Right lung (tissue), 5 donors: Measurements from ENCODE around the gene ADAMTS4. TPM values are rescaled to one million over a fixed set of nuclear protein-coding genes. Genes with fewer than 3 reads are reported as not detected.
A peak's percentile ranks its signal among the peaks of the same experiment; 100 is the strongest.

Experiments used
- DNase-seq, 2 donors: peaks; one replicate each; pipeline ENCODE4 v3.0.0-alpha.2; 2013
- polyA plus RNA-seq, 5 donors: library from polyadenylated mRNA; unstranded; fragments of 120-200 nt; gene quantifications; one replicate each; pipeline versions ENCODE4 v1.2.1 to v1.2.3, GENCODE V29; 2013; ENCODE audit warnings: inconsistent platforms in 1 of 5, low replicate concordance in 1 of 5; ENCODE audit not compliant: insufficient read length in 5 of 5, insufficient read depth in 1 of 5

Gene ADAMTS4
- polyA plus RNA-seq, 5 donors: 1.8 to 2.8 (median 2.2) TPM

DNA sequence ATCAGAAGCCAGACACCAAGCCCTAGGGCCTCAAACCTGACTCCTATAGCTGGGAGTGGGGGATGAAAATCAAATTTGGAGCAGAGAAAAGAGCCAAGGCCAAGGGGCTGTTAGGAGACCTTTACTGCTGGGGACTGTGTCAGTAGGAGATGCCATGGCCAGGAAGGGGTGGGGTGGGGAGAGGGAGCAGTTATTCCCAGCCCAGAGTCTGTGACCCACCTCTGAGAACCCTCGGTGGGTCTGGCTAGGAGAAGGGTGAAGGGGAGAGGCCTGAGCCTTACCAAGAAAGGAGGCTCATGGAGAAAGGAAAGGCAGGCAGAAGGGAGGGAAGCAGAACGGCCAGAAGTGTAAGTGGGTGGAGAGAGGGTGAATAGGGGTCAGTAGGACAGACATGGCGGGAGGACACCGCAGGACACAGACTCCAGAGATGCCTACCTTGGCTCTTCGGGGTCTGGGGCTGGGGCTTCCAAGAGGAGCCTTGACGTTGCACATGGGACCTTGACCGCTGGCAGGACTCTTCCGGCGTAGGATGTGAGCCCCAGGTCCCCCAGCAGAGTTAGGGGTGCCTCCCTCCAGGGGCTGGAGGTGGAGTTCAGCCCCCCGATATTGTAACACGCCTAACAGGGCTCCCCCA, 1.2 kb downstream of the ADAMTS4 start:
- no peak for DNase-seq

DNA sequence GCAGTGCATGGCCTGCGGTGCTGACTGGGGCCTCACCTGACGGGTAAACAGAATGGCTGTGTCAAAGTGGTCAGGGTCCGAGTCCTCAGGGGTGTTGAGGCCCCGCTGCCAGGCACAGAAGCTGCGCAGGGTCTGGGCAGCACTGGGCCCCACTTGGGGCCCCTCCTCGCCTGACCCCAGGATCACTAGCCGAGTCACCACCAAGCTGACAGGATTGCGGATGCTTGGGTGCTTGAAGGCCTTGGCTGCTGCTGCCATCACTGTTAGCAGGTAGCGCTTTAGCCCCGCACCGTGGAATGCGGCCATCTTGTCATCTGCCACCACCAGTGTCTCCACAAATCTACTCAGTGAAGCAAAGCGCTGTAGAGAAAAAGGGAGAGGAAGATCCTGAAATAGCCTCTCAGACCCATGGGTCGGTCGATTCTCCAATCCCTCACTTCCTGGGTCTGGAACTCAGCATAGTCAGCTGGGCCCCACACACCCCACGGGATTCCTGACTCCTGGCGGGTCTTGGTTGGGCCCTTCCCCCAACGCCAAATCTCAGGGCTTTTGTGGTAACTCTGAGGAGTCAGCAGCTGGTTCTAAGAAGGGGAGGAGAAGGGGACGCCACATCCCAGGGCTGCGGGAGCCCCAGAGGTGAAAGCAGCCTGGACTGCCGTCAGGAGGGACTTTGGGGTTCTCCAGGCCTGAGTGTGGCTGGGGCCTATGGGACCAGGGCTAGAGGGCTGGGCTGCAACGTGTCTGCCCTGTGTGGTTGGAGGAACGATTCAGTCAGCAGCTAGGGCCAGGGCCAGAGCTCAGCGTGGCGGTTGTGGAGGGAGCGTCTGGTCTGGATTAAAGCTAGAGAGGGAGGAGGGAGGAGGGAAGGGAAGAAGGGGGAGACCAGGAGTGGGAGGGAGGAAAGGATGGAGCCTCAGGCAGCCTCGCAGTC, 2.1 kb downstream of the ADAMTS4 start:
- no peak for DNase-seq

DNA sequence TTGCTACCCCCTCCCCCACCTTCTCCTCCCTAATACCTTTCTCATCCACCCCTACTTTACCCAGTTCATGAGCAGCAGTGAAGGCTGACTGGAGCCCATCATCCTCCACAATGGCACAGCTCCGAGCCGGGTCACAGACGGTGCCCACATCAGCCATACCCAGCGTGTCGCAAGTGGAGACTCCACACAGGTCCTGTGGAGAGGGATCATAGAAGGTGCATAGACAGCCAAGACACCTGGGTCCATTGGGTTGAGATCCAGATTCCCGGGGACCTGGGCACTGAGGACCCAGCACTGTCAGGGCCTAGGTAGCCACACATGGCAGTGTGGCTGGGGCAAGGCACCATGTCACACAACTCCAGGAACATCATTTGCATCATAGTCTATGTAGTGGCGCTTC, 2.7 kb downstream of the ADAMTS4 start:
- DNase-seq: no peak

DNA sequence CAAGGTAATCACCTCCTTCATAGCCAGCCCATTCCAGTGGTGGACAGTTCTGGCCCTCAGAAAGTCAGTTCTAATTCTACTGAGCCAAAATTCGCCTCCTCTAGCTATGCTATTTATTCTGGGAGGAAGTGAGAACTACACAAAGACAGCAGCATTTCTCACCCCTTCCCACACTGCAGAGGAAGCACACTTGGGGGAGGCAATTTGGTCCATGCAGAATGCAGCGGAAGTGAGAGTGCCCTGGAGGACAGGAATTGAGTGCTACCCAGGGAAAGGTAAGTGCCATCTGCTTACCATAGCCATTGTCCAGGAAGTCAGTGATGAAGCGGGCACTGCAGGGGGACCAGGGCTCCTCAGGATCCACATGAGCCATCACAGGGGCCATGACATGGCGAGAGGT, 3.7 kb downstream of the ADAMTS4 start:
- DNase-seq: no peak

- no peak for DNase-seq
Observed at GRCh38 chr1:161193561-161194235, 5.2 kb downstream of the ADAMTS4 start.

DNA sequence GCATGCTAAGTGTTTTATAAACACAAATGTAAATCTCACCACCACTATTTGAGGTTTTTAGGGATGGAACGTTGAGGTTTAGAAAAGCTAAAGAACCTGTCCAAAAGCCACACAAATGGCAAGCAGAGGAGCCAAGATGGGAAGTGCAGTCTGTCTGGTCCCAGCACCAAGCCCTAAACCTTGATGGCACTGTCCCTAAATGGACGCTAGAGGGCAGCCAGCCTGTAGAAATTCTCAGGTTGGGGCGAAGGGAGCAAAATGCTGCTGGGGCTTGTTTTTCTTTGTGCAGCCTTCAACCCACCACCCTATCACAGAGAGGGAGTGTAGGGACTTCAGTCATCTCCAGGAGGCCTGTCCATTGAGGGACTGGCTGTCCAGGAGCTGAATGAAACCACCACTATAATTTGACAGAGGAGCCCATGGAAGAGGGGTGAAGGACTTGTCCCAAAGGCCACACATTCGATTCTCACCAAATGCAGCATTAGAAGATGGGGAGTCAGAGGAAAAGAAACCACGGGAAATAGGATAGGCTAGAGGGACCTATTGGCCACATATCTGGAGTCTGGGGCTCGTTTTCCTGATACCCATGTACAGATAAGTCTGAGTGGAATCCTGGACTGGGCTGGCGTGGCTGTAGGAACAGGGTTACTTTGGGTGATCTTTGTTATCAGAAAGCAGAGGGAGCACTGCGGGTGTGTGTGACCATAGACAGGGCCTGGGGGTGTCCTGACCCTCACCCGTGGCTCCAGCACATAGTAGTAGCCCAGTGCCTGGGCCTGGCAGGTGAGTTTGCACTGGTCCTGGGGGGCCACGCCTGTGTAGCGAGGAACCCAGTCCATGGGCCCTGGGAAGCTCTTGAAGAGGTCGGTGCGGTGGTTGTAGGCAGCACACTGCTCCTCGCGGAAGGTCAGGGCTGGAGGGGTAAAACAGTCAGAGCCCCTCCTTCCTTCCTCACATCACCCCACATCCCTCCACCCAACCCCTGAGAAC, 6.1 kb downstream of the ADAMTS4 start:
- DNase-seq: no peak

DNA sequence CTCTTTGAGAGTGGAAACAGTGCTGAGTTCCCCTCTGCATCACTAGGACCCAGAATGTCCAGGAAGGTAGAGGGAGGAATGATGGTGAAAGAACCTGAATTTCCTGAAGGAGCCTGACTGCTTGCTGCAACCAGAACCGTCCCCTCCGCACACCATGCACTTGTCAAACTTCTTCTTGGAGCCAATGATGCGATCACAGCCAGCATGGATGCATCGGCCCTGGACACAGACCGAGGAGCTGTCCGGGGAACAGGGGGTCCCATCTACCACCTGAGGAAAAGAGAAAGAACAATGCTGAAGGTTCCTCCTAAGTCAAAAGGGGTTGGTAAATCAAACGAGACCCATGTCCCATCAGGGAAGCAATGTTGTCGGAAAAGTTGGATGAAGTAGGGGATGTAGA, 6.9 kb downstream of the ADAMTS4 start:
- no peak for DNase-seq

DNA sequence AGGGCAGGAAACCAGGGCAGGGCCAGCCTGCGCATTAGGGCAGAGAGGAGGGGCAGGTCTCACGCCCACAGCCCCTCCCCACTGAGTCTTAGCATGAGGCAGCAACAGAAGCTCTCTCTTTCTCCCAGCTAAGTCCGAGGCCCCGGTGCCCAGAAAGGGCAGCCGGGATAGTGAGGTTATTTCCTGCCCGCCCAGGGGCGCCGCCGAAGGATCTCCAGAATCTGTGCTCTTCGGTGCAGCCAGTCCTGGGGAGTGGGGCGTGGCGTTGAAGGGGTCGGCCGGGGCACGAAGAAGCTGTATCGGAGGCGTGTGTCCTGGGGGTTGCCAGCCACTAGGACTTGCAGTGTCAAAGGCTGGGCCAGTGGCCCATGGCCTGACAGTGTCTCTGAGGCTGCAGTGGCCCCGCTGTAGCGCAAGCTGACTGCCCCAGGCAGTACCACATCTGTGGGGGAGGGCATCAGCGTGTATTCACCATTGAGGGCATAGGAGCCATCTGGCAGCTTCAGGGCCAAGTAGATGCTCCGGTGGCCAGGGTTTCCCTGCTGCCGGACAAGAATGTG, 7.8 kb downstream of the ADAMTS4 start:
- no peak for DNase-seq

DNA sequence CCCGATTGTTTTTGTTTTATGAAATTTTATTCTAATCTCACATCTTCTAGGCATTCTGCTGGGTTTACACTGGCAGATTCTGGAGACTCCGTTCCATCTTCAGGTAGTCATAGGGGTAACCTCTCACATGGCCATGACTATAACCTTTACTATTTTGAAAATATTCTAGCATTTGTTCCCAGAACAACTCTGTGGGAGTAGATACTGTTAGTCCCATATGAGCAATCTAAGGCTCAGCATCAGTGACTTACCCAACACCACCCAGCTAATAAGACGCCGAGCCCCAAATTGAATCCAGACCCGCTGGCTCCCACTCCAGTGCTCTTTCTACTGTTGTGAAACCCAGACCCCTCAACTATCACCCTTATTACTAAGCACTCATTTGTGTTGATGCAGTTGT, 9.8 kb downstream of the ADAMTS4 start:
- DNase-seq: no peak

DNA sequence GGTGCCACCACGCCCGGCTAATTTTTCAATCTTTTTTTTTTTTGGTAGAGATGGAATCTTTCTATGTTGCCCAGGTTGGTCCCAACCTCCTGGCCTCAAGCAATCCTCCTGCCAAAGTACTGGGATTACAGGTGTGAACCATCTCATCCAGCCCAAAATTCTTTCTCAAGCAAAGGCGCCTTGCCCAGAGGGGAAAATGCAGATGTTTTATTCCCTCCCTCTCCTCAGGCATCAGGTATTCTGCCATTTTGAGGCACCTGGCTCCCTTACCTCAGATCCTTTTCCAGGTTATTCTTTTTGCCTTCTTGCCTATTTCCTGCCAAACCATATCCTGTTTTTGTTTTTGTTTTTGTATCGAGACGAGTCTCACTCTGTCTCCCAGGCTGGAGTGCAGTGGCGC, 10.5 kb downstream of the ADAMTS4 start:
- no peak for DNase-seq

DNA sequence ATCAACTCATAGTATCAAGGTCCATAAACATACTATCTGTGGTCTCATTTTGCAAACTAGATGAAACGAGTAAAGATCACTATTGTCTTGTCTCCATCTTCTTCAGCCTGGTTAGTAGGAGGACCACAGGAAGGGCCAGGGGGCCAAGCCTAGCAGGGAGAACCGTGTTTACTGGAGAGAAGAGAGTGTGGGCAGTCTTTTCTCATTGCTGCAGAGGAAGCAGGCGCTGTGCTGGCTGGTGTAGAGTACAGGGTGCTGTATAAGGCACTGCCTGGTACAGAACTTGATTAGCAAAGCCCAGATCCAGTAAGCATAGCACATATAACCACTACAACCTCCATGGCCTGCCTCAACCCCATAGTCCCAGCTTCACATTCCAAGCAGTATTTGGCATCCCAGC, 11.5 kb downstream of the ADAMTS4 start:
- no peak for DNase-seq

- no peak for DNase-seq
Observed at GRCh38 chr1:161185732-161186311, 13.0 kb downstream of the ADAMTS4 start.

DNA sequence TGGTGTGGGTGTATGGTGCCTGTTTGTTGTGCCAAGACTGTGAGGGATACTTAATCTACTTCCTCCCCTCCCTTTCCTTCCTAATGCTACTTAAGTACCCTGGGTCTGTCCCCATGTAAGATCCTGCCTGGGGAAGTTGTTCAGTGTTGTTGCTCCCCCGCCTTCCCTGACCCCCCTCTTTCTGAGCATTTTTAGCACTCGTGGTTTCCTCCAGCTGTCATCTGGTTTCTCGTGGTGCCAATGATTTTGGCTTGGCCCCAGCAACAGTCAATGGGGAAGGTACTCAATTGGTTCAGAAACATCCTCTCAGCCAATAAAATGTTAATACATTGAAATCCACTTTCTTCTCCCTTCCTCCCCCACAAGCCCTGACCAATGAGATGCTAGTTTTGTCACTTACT, 13.6 kb downstream of the ADAMTS4 start:
- peak; percentile 78 to 79 for DNase-seq

DNA sequence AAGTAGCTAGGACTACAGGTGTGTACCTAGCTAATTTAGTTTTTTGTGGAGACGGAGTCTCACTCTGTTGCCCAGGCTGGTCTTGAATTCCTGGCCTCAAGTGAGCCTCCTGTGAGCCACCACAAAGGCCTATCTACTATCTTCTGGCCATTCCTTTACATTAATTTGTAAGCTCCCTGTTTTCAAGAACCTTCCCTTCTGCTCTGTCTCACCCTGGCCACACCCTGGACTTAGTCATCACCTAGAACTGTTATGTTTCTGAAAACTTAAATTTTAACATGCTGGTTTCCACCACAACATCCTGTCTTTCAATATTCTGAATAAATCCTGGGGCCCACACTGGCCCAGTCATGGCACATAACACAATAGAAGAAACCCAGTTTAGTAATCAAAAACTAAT, 16.6 kb downstream of the ADAMTS4 start:
- DNase-seq: no peak

DNA sequence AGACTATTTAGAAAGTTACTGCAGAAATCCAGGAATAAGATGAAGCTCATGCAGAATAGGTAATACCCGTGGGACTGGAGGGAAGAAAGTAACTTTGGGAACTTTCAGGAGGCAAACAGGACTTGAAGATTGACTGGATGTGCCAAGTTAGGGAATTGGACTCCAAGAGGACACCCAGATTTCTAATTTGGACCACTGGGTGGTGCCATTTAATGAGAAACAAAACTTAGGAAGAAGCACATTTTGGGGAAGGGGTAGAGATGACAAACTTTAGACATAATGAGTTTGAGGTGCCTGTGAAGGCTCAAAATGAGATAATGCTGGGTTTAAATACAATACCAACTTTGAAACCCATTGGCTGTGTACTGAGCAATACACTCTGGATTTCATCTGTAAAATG, 18.2 kb downstream of the ADAMTS4 start:
- no peak for DNase-seq

DNA sequence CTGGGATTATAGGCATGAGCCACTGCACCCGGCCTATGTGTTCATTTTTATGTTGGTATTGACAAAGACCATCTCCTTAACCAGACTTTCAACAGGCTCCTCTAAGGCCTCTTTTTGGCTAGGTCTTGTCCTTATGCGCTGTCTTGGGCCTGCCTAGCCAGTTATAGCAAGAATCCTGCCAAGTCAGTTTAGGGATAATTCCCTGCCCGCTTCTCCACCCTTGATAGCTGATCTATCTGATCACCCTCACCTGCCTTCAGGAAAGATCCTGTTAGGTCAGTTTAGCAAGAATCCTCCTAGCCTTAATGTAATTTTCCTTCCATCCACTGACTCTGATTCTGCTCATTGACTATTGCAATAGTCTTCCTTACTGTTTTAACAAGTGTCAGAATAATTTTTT, 19.2 kb downstream of the ADAMTS4 start:
- DNase-seq: no peak

DNA sequence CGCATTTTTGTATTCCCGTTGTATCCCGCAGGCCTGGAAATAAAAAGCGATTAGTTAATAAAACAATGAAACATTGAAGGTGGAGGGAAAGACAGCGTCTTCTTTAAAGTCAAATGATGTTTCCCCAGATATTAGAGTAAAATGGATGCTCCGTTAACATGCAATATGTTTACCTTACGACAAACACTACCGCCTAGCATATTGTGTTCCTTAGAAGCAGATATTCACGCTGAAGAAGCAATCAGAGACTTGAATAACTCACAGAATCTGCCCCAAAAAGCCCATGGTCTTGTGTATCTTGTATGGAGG, 21.0 kb downstream of the ADAMTS4 start:
- DNase-seq: no peak

DNA sequence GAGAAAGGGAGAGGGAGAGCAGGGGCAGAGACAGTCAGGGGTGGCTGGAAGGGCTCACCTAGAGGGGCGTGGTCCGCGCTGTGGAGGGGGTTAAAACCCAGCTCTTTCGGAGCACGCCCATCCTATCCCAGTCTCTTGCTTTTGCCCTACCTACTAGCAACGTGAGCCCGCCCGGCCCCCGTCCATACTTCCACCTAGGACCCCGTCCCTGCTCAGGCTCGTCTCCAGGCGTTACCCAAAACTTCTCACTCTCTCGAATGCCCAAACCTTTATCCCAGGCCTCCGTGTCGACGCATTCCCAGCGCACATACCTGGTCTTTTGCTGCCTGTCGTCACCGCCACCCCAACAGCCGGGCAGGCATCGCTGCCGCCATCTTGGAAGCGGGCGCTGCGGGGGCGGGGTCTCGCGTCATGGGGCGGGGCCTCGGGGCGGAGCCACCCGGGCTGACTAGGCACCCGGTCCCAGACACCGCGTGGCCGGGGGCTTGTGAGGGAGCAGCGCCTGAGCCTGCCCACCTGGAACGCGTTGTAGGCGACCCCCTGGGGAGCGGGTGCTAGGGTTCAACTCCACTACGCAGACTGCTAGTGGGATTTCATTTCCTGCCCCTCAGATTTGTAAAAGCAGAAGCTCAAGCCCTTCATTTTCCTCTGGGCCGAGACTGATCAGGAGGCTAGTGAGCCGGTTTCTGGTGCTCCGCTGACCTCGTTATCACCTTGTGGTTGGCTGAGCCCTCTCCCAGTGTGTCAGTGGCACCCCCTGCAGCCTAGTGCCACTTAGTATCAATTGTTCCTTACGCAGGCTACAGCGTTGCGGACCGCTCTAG, 21.5 kb downstream of the ADAMTS4 start, which contains the start of gene B4GALT3:
Gene B4GALT3, minus strand, starts transcription at position 396 of the 824 bp plus-strand sequence. CDS start 1,447 bp downstream, outside the sequence.
- DNase-seq: peak; percentile 84 to 87

- no peak for DNase-seq
Observed at GRCh38 chr1:161176468-161177111, 22.3 kb downstream of the ADAMTS4 start.
